ENCODE results near the gene CDK15.

CDK15 gene

DNA sequence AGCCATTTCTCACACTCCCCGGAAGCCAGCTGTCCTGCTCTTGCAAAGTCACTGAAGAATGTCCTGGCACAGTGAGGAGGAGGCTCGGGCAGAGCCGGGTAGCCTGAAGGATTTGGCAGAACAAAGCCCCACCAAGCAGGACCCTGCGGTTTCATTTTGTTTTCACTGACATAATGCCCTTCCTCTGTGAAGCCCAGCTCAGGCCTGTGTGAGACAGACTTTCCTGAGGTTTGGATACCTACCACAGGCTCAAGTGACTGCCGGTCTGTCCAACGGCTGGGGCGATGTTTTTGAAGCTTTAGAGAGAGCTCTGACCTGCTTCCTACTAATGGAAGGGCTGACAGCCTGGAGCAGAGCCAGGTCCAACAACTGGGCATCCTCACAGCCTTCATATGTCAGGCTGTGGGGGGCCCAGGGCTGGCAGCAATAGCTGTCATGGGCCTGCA is 127.5 kb downstream of the CDK15 start:
- DNase-seq (ENCODE audit: low read depth in 3 of 3, low spot score in 1 of 3) = no peak

DNA sequence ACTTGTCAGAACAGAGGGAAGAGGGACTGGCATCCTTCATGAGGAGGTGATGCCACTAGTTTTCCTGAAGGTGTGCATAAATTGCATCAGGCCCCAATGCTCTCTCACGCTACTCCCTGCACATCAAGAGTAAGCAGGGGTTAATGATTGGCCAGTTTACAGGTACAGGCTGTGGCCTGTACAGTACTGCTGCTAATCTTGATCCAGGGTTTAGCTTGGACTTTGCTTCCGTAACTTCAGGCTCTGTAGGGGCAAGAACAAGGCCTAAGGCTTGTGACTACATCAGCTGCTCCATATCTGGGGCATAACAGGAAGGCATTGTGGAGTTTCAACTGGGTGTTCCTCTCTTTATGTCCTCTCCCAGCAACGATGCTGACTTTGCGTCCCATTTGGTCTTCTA is 130.5 kb downstream of the CDK15 start:
- DNase-seq (ENCODE audit: low read depth in 3 of 3, low spot score in 1 of 3) = no peak

DNA sequence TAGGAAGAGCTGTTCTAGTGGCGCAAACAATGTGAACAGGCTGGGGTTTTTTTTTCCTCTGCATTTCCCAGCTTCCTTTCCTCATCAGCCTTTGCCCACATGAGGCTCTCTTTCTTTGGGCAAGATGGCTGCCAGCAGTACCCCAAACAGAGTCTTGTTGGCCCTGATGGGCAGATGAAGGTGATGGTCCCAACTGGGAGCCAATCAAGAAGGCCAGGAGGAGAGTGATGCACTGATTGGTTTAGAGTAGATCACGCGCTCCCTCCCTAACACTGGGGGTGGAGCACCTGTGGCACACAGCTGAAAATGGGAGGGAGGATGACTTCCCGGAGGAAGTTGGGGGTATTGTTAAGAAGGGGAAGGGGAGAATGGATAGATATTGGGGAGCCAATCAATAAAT is 131.0 kb downstream of the CDK15 start:
- DNase-seq (ENCODE audit: low read depth in 3 of 3, low spot score in 1 of 3) = no peak

DNA sequence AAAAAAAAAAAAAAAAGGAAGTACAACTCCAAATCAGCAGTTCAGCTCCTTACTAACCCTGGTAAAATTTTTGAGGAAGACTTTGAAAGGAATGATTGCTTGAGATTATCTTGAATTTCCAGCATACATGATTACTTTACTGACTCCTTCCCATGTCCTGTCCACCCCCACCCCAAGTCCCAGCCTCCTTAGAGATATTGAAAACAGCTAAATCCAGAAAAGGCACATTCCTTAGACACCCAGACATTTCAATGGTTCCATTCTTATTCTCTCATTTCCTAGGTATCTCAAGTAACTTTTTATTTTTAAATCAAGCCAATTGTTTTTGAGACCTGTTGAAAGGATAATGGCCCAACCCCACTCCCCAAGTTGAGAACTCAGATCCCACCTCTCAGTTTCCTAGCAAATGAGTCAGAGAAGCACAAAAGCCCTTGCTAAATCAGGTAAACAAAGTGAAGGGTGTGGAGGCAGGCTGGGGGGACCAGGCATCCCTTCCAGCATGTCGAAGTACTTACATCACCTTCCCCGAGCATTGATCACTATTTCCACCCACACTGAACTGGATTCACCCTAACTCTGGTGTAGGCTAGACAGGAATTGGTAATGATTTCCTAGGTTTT is 131.9 kb downstream of the CDK15 start:
- DNase-seq (ENCODE audit: low read depth in 3 of 3, low spot score in 1 of 3) = no peak

DNA sequence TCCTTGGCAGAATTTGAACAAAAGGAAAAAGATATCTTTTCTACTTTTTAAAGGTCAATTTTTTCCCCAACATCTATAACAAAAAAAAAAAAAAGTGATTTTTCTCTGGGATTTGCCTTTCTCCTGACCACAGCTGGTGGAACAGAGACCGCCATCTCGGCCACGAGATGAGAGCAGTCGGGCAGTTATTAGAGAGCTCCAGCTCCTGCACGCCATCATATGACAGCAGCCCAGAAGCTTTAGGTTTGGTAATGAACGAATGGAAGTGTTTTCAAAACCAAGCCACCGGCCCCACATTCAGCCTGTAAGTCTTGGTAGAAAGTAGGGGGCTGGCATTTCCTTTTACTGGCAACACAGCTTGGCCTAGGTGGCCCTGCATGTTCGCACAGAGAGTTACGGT is 132.4 kb downstream of the CDK15 start:
- no peak for DNase-seq (ENCODE audit: low read depth in 3 of 3, low spot score in 1 of 3)

DNA sequence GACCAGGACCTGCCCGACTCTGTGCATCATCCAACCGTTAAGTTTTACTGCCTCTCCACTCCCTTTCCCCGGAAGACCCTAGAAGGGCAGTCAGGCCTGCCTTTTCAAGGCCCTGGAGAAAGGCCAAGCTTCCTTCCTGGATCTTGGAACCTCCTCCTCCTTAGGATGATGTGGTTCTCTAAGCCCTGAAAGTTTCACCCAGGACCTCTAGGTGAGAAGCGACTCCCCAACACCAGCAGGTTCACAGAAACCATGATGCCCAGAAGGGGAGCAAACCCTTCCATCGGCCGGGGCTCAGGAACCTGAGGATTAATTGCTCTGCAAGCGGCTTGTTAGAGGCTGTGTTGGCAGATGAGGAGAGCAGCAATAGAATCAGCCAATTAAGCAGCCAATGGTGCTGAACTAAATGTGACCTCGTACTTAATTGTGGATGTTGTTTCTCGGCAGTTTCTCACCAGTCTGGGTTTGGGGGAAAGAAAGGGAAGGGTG is 133.2 kb downstream of the CDK15 start:
- DNase-seq (ENCODE audit: low read depth in 3 of 3, low spot score in 1 of 3) = no peak

DNA sequence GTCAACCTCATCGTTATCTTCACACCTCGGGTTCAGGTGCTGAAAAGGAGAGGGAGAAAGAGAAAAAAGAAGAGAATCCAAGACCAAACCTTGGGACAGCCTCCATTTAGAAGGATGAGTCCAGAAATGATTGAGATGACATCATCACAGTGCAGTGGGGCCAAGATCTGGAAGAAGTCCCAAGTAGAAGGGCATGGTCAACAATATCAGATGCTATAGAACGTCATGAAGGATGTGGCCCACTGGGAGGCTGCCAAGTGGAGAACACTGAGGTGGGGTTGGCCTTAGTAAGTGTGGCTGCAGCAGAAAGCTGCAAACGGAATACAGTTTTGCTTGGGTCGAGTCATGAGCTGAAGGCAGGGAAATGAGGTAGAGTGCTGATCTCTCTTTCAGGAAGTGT is 136.2 kb downstream of the CDK15 start:
- no peak for DNase-seq (ENCODE audit: low read depth in 3 of 3, low spot score in 1 of 3)

Data from stimulated activated CD4-positive, alpha-beta T cell treated with anti-CD3 and anti-CD28 coated beads, TNF-alpha, amount 100 ng/mL, for 1 hour (primary cell).